ENCODE results near the gene PGRMC2.

GRCh38 chr4:128287871-128288688 is 467 bp upstream of the PGRMC2 start:
- TF ChIP-seq, protein P1, sequence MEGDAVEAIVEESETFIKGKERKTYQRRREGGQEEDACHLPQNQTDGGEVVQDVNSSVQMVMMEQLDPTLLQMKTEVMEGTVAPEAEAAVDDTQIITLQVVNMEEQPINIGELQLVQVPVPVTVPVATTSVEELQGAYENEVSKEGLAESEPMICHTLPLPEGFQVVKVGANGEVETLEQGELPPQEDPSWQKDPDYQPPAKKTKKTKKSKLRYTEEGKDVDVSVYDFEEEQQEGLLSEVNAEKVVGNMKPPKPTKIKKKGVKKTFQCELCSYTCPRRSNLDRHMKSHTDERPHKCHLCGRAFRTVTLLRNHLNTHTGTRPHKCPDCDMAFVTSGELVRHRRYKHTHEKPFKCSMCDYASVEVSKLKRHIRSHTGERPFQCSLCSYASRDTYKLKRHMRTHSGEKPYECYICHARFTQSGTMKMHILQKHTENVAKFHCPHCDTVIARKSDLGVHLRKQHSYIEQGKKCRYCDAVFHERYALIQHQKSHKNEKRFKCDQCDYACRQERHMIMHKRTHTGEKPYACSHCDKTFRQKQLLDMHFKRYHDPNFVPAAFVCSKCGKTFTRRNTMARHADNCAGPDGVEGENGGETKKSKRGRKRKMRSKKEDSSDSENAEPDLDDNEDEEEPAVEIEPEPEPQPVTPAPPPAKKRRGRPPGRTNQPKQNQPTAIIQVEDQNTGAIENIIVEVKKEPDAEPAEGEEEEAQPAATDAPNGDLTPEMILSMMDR (IDR thresholded peaks at IDR 0.05), result peak in 2 of 3 experiments; percentile 35 to 41
- TF ChIP-seq POLR2A (IDR thresholded peaks at IDR 0.05; ENCODE audit: low read depth) (peak; percentile 63), EP300 (IDR thresholded peaks at IDR 0.05) (peak; percentile 70), POLR2AphosphoS5 (IDR thresholded peaks at IDR 0.05) (peak; percentile 94 to 97)
